H9 (cell line): ENCODE data around the gene RHBDD2. TPM values are rescaled to one million over a fixed set of nuclear protein-coding genes. Genes with fewer than 3 reads are reported as not detected.
"Not testable (repeated sequence)": the region's sequence is repeated elsewhere in the genome, so short reads cannot be mapped to it uniquely, and the experiment has no call there.

Experiments used
- DNase-seq: peaks from one replicate; pipeline ENCODE4 v3.0.0-alpha.2; 2017
- H2AFZ ChIP-seq: one replicate; pipeline ENCODE4 v1.6.1; 2013; ENCODE audit warnings: mild to moderate bottlenecking, low read length, control low read depth, moderate library complexity
- H2AK5ac ChIP-seq: 2 replicates; pipeline ENCODE4 v1.6.1; 2013; ENCODE audit warnings: low read length, control low read depth, mixed read lengths; ENCODE audit not compliant: insufficient read length
- H2BK120ac ChIP-seq: one replicate; pipeline ENCODE4 v1.6.1; 2013; ENCODE audit warnings: low read depth, mild to moderate bottlenecking, low read length, control low read depth, inconsistent platforms; ENCODE audit not compliant: poor library complexity, severe bottlenecking
- H2BK12ac ChIP-seq: 2 replicates; pipeline ENCODE4 v1.6.1; 2013; ENCODE audit warnings: low read length, control low read depth, mixed read lengths, low read depth; ENCODE audit not compliant: insufficient read length
- H2BK15ac ChIP-seq: 2 replicates; pipeline ENCODE4 v1.6.1; 2013; ENCODE audit warnings: low read depth, low read length, control low read depth
- H2BK20ac ChIP-seq: one replicate; pipeline ENCODE4 v1.6.1; 2013; ENCODE audit warnings: low read depth, mild to moderate bottlenecking, low read length, control low read depth, inconsistent platforms; ENCODE audit not compliant: poor library complexity, severe bottlenecking
- H2BK5ac ChIP-seq: 2 replicates; pipeline ENCODE4 v1.6.1; 2013; ENCODE audit warnings: low read length, control low read depth, mixed read lengths; ENCODE audit not compliant: insufficient read length
- H3K14ac ChIP-seq: 2 replicates; pipeline ENCODE4 v1.6.1; 2013; ENCODE audit warnings: low read length, control low read depth; ENCODE audit not compliant: insufficient read depth
- H3K18ac ChIP-seq: 2 replicates; pipeline ENCODE4 v1.6.1; 2013; ENCODE audit warnings: low read depth, mild to moderate bottlenecking, mixed read lengths, low read length, control low read depth; ENCODE audit not compliant: insufficient read length
- H3K23ac ChIP-seq: 2 replicates; pipeline ENCODE4 v1.6.1; 2013; ENCODE audit warnings: low read length, control low read depth, mixed read lengths, low read depth; ENCODE audit not compliant: insufficient read length
- H3K23me2 ChIP-seq: 2 replicates; pipeline ENCODE4 v1.6.1; 2013; ENCODE audit warnings: low read depth, mild to moderate bottlenecking, mixed read lengths, low read length, control low read depth; ENCODE audit not compliant: insufficient read length, poor library complexity, severe bottlenecking
- H3K27ac ChIP-seq: 2 replicates; pipeline ENCODE4 v1.5.1; 2013; ENCODE audit warnings: low read length, control low read depth, mixed read lengths, low read depth; ENCODE audit not compliant: insufficient read length
- H3K27me3 ChIP-seq: 2 replicates; pipeline ENCODE4 v1.6.1; 2013; ENCODE audit warnings: low read length, control low read depth, inconsistent platforms; ENCODE audit not compliant: insufficient read depth
- H3K4ac ChIP-seq: 2 replicates; pipeline ENCODE4 v1.6.1; 2013; ENCODE audit warnings: low read depth, mild to moderate bottlenecking, control low read depth, inconsistent platforms, low read length, moderate library complexity
- H3K4me1 ChIP-seq: 2 replicates; pipeline ENCODE4 v1.6.1; 2013; ENCODE audit warnings: low read length, control low read depth, inconsistent platforms; ENCODE audit not compliant: insufficient read depth
- H3K4me2 ChIP-seq: 2 replicates; pipeline ENCODE4 v1.6.1; 2013; ENCODE audit warnings: low read length, control low read depth, mixed read lengths; ENCODE audit not compliant: insufficient read length, insufficient read depth
- H3K56ac ChIP-seq: 2 replicates; pipeline ENCODE4 v1.6.1; 2013; ENCODE audit warnings: low read depth, mild to moderate bottlenecking, mixed read lengths, low read length, control low read depth; ENCODE audit not compliant: insufficient read length
- H3K79me1 ChIP-seq: 2 replicates; pipeline ENCODE4 v1.6.1; 2013; ENCODE audit warnings: low read depth, mild to moderate bottlenecking, moderate library complexity, low read length, control low read depth, inconsistent platforms; ENCODE audit not compliant: insufficient read depth, poor library complexity, severe bottlenecking
- H3K79me2 ChIP-seq: 2 replicates; pipeline ENCODE4 v1.6.1; 2013; ENCODE audit warnings: low read length, control low read depth, inconsistent platforms; ENCODE audit not compliant: insufficient read depth
- H3K9ac ChIP-seq: 2 replicates; pipeline ENCODE4 v1.6.1; 2013; ENCODE audit warnings: low read length, control low read depth, mixed read lengths; ENCODE audit not compliant: insufficient read length; ENCODE audit errors: extremely low read depth
- H3K9me3 ChIP-seq: one replicate; pipeline ENCODE4 v1.6.1; 2013; ENCODE audit warnings: low read depth, low read length, inconsistent platforms; ENCODE audit not compliant: control insufficient read depth
- H3T11ph ChIP-seq: one replicate; pipeline ENCODE4 v1.6.1; 2013; ENCODE audit warnings: mild to moderate bottlenecking, low read length, control low read depth, inconsistent platforms
- H4K20me1 ChIP-seq: one replicate; pipeline ENCODE4 v1.6.1; 2013; ENCODE audit not compliant: control insufficient read depth, insufficient read length, insufficient read depth
- H4K5ac ChIP-seq: 2 replicates; pipeline ENCODE4 v1.6.1; 2013; ENCODE audit warnings: low read depth, mild to moderate bottlenecking, mixed read lengths, low read length, control low read depth; ENCODE audit not compliant: insufficient read length
- H4K8ac ChIP-seq: replicated peaks from 2 replicates; pipeline ENCODE4 v1.6.1; 2013; ENCODE audit warnings: low read length, control low read depth, mixed read lengths, low read depth; ENCODE audit not compliant: insufficient read length
- H4K91ac ChIP-seq: 2 replicates; pipeline ENCODE4 v1.6.1; 2013; ENCODE audit warnings: low read depth, mild to moderate bottlenecking, moderate library complexity, mixed read lengths, low read length, control low read depth; ENCODE audit not compliant: insufficient read length
- H3K27ac Mint-ChIP-seq, 3 experiments: 2 replicates in 2 of 3; 3 replicates in 1 of 3; pipeline ENCODE4 v1.8.0; 2020 to 2021; ENCODE audit warnings: mixed read lengths in 3 of 3, mild to moderate bottlenecking in 1 of 3, moderate library complexity in 1 of 3
- H3K27me3 Mint-ChIP-seq: 2 replicates; pipeline ENCODE4 v1.8.0; 2021; ENCODE audit warnings: low read depth, mild to moderate bottlenecking, moderate library complexity, mixed read lengths
- H3K36me3 Mint-ChIP-seq, 3 experiments: 2 replicates in 2 of 3; 3 replicates in 1 of 3; pipeline ENCODE4 v1.8.0; 2020 to 2021; ENCODE audit warnings: low read depth in 3 of 3, mixed read lengths in 3 of 3; ENCODE audit not compliant: insufficient read depth in 1 of 3
- H3K4me1 Mint-ChIP-seq, 2 experiments: 2 replicates each; pipeline ENCODE4 v1.8.0; 2020; ENCODE audit warnings: mixed read lengths in 2 of 2
- H3K4me3 Mint-ChIP-seq, 2 experiments: 2 replicates in 1 of 2; 3 replicates in 1 of 2; pipeline ENCODE4 v1.8.0; 2020 to 2021; ENCODE audit warnings: mild to moderate bottlenecking in 2 of 2, mixed read lengths in 2 of 2, moderate library complexity in 1 of 2
- H3K9me3 Mint-ChIP-seq, 2 experiments: 2 replicates in 1 of 2; 3 replicates in 1 of 2; pipeline ENCODE4 v1.8.0; 2020; ENCODE audit warnings: mild to moderate bottlenecking in 2 of 2, mixed read lengths in 2 of 2, moderate library complexity in 1 of 2
- CTCF ChIP-seq: fragments of 200-600 bp; sonication (generic); conservative IDR thresholded peaks from 3 replicates; pipeline ENCODE4 v1.8.0; 2021; ENCODE audit warnings: antibody characterized with exemption, mild to moderate bottlenecking
- WGBS: extraction: QIAGEN DNeasy Blood & Tissue Kit; methylation state at CpG from one replicate; pipeline ENCODE4 v1.1.7; 2013; ENCODE audit warnings: missing lambda C conversion rate, low lambda C conversion rate, mixed read lengths; ENCODE audit not compliant: insufficient read length; ENCODE audit errors: extremely low coverage; 5-methylcytosine and 5-hydroxymethylcytosine counted together
- total RNA-seq: library from RNA; stranded (reverse); gene quantifications from 2 replicates; pipeline ENCODE4 v1.2.1, GENCODE V29; 2021

RHBDD2 gene
- total RNA-seq, 1 experiment from 2014 or later: 30.0 TPM

- H3K27me3 Mint-ChIP-seq: no peaks in the 10 kb centered on the region
- Histone ChIP-seq H4K8ac (no peak overlapping the region), H3K79me2 (no peaks in the 10 kb centered on the region), H3K4ac (no peak overlapping the region), H3T11ph (no peak overlapping the region), H4K5ac (no peak overlapping the region), H2BK15ac (no peak overlapping the region), H3K23ac (no peak overlapping the region), H3K4me1 (no peaks in the 10 kb centered on the region), H2BK5ac (no peak overlapping the region), H3K14ac (no peak overlapping the region), H2BK20ac (no peak overlapping the region), H2BK120ac (no peak overlapping the region), H3K27ac (no peak overlapping the region), H2BK12ac (no peak overlapping the region), H3K9me3 (no peaks in the 10 kb centered on the region), H4K20me1 (no peaks in the 10 kb centered on the region), H3K18ac (no peak overlapping the region), H2AK5ac (no peak overlapping the region), H3K4me2 (no peak overlapping the region), H3K27me3 (no peaks in the 10 kb centered on the region), H4K91ac (no peak overlapping the region), H3K23me2 (no peaks in the 10 kb centered on the region), H2AFZ (no peak overlapping the region), H3K56ac (no peak overlapping the region), H3K79me1 (no peaks in the 10 kb centered on the region), H3K9ac (no peak overlapping the region)
- H3K4me1 Mint-ChIP-seq: peaks cover 0 to 8% of the 10 kb centered on the region in 2 experiments; a peak in 2 of 4 replicates
- TF ChIP-seq CTCF: no peak
- no peak overlapping the region for H3K27ac Mint-ChIP-seq
- H3K4me3 Mint-ChIP-seq: no peak overlapping the region
- no peaks in the 10 kb centered on the region for H3K9me3 Mint-ChIP-seq
- no peaks in the 10 kb centered on the region; a peak in 2 of 7 replicates for H3K36me3 Mint-ChIP-seq
- no CpG with 5 or more reads among the region's 5 CpGs for WGBS
- no peak for DNase-seq
These were observed 34.7 kb upstream of the RHBDD2 start for GRCh38 chr7:75844158-75844557.

GRCh38 chr7:75845132-75845531 lies 33.7 kb upstream of the RHBDD2 start:
- H2BK20ac ChIP-seq, H3K4me1 ChIP-seq, H3K18ac ChIP-seq, H4K5ac ChIP-seq, H3K9ac ChIP-seq, H3K4ac ChIP-seq, H3K4me2 ChIP-seq, H3K79me1 ChIP-seq, H3T11ph ChIP-seq, H2BK5ac ChIP-seq, H3K36me3 Mint-ChIP-seq, H4K20me1 ChIP-seq, H2AK5ac ChIP-seq, H3K27me3 ChIP-seq, H3K56ac ChIP-seq, H3K9me3 ChIP-seq, H3K23me2 ChIP-seq, H3K27ac Mint-ChIP-seq, H3K27ac ChIP-seq, H3K23ac ChIP-seq, H4K8ac ChIP-seq, H3K14ac ChIP-seq, H2BK15ac ChIP-seq, H2BK12ac ChIP-seq, H3K79me2 ChIP-seq, H2BK120ac ChIP-seq, DNase-seq, H3K4me3 Mint-ChIP-seq, H3K4me1 Mint-ChIP-seq, H3K27me3 Mint-ChIP-seq, H4K91ac ChIP-seq, H3K9me3 Mint-ChIP-seq, H2AFZ ChIP-seq: not testable (repeated sequence)
- WGBS: no CpG with 5 or more reads among the region's 6 CpGs
